H1 (cell line): ENCODE data around the gene BAIAP2.

Experiments
- BCL11A ChIP-seq, 2 experiments: IDR thresholded peaks; one replicate each; pipeline ENCODE4 v1.6.1; 2011; ENCODE audit warnings: low read depth in 2 of 2, low read length in 2 of 2, mild to moderate bottlenecking in 2 of 2
- POLR2A ChIP-seq, 2 experiments: IDR thresholded peaks; 1 replicate in 1 of 2; 2 replicates in 1 of 2; pipeline ENCODE4 v1.6.1; 2011; ENCODE audit warnings: low read depth in 2 of 2, low read length in 2 of 2, mild to moderate bottlenecking in 2 of 2; ENCODE audit errors: control extremely low read depth in 1 of 2
- RAD21 ChIP-seq, 2 experiments: IDR thresholded peaks in 1 of 2; conservative IDR thresholded peaks in 1 of 2; 2 replicates each; pipeline ENCODE4 v1.6.1; 2011; ENCODE audit warnings: low read depth in 2 of 2, low read length in 2 of 2, improper control_type of control experiment in 1 of 2, inconsistent platforms in 1 of 2, mild to moderate bottlenecking in 1 of 2, moderate library complexity in 1 of 2
- RXRA ChIP-seq: IDR thresholded peaks from 2 replicates; pipeline ENCODE4 v1.6.1; 2011; ENCODE audit warnings: low read depth, mild to moderate bottlenecking, low read length, moderate library complexity; ENCODE audit not compliant: insufficient read depth

DNA sequence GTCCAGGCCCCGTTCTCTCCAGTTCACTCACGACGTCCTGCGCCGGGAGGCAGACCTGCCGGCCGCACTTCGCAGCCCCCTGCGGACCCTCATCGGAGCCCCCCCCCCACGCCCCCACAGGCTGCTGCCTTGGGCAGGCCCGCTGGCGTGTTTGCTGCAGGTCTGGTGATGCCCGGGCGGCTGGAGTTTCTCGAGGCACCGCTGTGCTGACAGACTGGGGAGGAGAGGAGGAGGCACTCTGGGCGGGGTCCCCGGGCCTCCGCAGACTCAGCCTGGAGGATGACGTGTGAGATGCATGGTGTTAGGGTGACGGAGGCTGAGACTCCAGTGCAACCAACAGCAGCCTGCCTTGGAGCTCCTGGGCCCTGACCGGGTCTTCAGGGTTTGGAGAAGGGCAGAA is 24.1 kb downstream of the BAIAP2 start:
- TF ChIP-seq POLR2A (IDR thresholded peaks at IDR 0.05; ENCODE audit: control extremely low read depth in 1 of 2, low read depth in 2 of 2, low read length in 2 of 2) (no peak), RXRA (no peak), BCL11A (IDR thresholded peaks at IDR 0.05; ENCODE audit: low read depth in 2 of 2, low read length in 2 of 2) (no peak), RAD21 (IDR thresholded peaks at IDR 0.05 in 1 of 2, conservative IDR thresholded peaks at IDR 0.05 in 1 of 2; ENCODE audit: low read depth in 2 of 2, low read length in 2 of 2) (no peak)
